ENCODE measurements around the gene SYNGAP1. TPM values are rescaled to one million over a fixed set of nuclear protein-coding genes. Genes with fewer than 3 reads are reported as not detected.
A peak's percentile ranks its signal among the peaks of the same experiment; 100 is the strongest.
"Not testable (repeated sequence)": the region's sequence is repeated elsewhere in the genome, so short reads cannot be mapped to it uniquely, and the experiment has no call there.

The SYNGAP1 gene
- total RNA-seq, 1 experiment from 2014 or later: 1.9 TPM

DNA sequence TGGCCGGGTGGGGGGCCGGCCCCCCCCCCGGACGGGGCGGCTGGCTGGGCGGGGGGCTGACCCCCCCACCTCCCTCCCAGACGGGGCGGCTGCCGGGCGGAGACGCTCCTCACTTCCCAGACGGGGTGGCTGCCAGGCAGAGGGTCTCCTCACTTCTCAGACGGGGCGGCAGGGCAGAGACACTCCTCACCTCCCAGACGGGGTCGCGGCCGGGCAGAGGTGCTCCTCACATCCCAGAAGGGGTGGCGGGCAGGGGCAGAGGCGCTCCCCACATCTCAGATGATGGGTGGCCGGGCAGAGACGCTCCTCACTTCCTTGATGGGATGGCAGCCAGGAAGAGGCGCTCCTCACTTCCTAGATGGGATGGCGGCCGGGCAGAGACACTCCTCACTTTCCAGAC, 65.8 kb downstream of the SYNGAP1 start:
- H3K9ac ChIP-seq (ENCODE audit: low read length); H3K9me3 ChIP-seq (ENCODE audit: low read length); ATAC-seq; POLR2A ChIA-PET (ENCODE audit: unreplicated experiment); H3K27ac ChIP-seq (ENCODE audit: low read length); H3K27me3 ChIP-seq (ENCODE audit: low read length); H3K79me2 ChIP-seq (ENCODE audit: low read length); H3K36me3 ChIP-seq (ENCODE audit: low read depth, low read length); H2AFZ ChIP-seq (ENCODE audit: low read length); H3K9me2 ChIP-seq (replicated peaks; ENCODE audit: low read length); H3K4me2 ChIP-seq (ENCODE audit: low read length); intact Hi-C loops (cut with micrococcal nuclease); H3K4me3 ChIP-seq (ENCODE audit: low read length); H3K4me1 ChIP-seq (ENCODE audit: insufficient read depth, low read length); DNase-seq; H4K20me1 ChIP-seq (ENCODE audit: low read length); CTCF ChIA-PET; BruUV-seq (replicated peaks); H3F3A ChIP-seq (ENCODE audit: low read length, unreplicated experiment): not testable (repeated sequence)

DNA sequence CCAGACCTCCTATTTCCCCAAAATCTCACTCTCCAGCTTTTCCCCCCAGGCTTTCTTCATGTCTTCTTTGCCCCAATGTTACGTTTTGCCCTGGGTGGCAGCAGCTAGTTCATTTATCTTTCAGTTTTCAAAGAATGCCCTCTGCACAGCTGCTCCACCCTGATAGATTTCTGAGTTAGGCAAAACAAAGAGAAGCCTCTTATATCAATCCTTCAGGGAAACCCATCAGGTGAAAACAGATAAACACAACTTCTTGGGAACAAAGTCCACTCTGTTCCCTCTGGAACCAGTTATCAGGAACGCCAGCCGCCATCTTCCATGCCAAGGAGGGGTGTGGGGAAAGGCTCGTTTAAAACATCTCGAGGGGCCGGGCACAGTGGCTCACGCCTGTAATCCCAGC, 68.5 kb downstream of the SYNGAP1 start:
- no peaks in the 10 kb centered on the region for H3K9me3 ChIP-seq (ENCODE audit: low read length)
- ATAC-seq (no peak), DNase-seq (no peak)
- no peak overlapping the region for H3K9ac ChIP-seq (ENCODE audit: low read length)
- H4K20me1 ChIP-seq (ENCODE audit: low read length): no peaks in the 10 kb centered on the region
- intact Hi-C loops (cut with micrococcal nuclease): no loop called here
- no peaks in the 10 kb centered on the region for H3K79me2 ChIP-seq (ENCODE audit: low read length)
- H3K9me2 ChIP-seq (replicated peaks; ENCODE audit: low read length): no peaks in the 10 kb centered on the region
- H3K4me3 ChIP-seq (ENCODE audit: low read length): no peak overlapping the region
- H3K27ac ChIP-seq (ENCODE audit: low read length): no peak overlapping the region
- CTCF ChIA-PET: no interaction called here
- H3K4me2 ChIP-seq (ENCODE audit: low read length): no peak overlapping the region
- POLR2A ChIA-PET (ENCODE audit: unreplicated experiment): no interaction called here
- H3K36me3 ChIP-seq (ENCODE audit: low read depth, low read length): no peaks in the 10 kb centered on the region
- H3K27me3 ChIP-seq (ENCODE audit: low read length): no peaks in the 10 kb centered on the region
- no peaks in the 10 kb centered on the region for H3F3A ChIP-seq (ENCODE audit: low read length, unreplicated experiment)
- no peak for TF ChIP-seq EZH2phosphoT487 (IDR thresholded peaks at IDR 0.05; ENCODE audit: borderline replicate concordance, low read length)
- no peak for TF ChIP-seq EZH2 (IDR thresholded peaks at IDR 0.05; ENCODE audit: low read length, unreplicated experiment)
- TF ChIP-seq, protein P1, sequence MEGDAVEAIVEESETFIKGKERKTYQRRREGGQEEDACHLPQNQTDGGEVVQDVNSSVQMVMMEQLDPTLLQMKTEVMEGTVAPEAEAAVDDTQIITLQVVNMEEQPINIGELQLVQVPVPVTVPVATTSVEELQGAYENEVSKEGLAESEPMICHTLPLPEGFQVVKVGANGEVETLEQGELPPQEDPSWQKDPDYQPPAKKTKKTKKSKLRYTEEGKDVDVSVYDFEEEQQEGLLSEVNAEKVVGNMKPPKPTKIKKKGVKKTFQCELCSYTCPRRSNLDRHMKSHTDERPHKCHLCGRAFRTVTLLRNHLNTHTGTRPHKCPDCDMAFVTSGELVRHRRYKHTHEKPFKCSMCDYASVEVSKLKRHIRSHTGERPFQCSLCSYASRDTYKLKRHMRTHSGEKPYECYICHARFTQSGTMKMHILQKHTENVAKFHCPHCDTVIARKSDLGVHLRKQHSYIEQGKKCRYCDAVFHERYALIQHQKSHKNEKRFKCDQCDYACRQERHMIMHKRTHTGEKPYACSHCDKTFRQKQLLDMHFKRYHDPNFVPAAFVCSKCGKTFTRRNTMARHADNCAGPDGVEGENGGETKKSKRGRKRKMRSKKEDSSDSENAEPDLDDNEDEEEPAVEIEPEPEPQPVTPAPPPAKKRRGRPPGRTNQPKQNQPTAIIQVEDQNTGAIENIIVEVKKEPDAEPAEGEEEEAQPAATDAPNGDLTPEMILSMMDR (conservative IDR thresholded peaks at IDR 0.05; ENCODE audit: low read depth, low read length): no peak
- no peak overlapping the region for H2AFZ ChIP-seq (ENCODE audit: low read length)
- no TSS peak for BruUV-seq (replicated peaks)
- no peaks in the 10 kb centered on the region for H3K4me1 ChIP-seq (ENCODE audit: insufficient read depth, low read length)

- no peak overlapping the region for H3K4me3 ChIP-seq (ENCODE audit: low read length)
- H3K36me3 ChIP-seq (ENCODE audit: low read depth, low read length): no peaks in the 10 kb centered on the region
- H3K9me2 ChIP-seq (replicated peaks; ENCODE audit: low read length): no peaks in the 10 kb centered on the region
- no peaks in the 10 kb centered on the region for H3K9me3 ChIP-seq (ENCODE audit: low read length)
- no peaks in the 10 kb centered on the region for H3K27me3 ChIP-seq (ENCODE audit: low read length)
- TF ChIP-seq, protein P1 (conservative IDR thresholded peaks at IDR 0.05; ENCODE audit: low read depth, low read length): peak; percentile 24; the same call in 1 of the 2 replicates
- no peak for TF ChIP-seq EZH2 (IDR thresholded peaks at IDR 0.05; ENCODE audit: low read length, unreplicated experiment)
- no peak overlapping the region for H3K27ac ChIP-seq (ENCODE audit: low read length)
- no TSS peak for BruUV-seq (replicated peaks)
- intact Hi-C loops (cut with micrococcal nuclease): loop anchor here (10.0 kb wide), 1 partner anchor 95 kb away; the partner anchor contains the start of gene BAK1
- H3K9ac ChIP-seq (ENCODE audit: low read length): no peak overlapping the region
- H3F3A ChIP-seq (ENCODE audit: low read length, unreplicated experiment): no peaks in the 10 kb centered on the region
- no peak overlapping the region for H3K4me2 ChIP-seq (ENCODE audit: low read length)
- peak; percentile 47 for DNase-seq
- H4K20me1 ChIP-seq (ENCODE audit: low read length): no peaks in the 10 kb centered on the region
- no peaks in the 10 kb centered on the region for H3K4me1 ChIP-seq (ENCODE audit: insufficient read depth, low read length)
- ATAC-seq: peak; percentile 90
- CTCF ChIA-PET: interaction anchor here (0.6 kb wide), 2 partner anchors 61 to 190 kb away, joined by 3 to 10 read pairs; no protein-coding TSS in a partner anchor
- H2AFZ ChIP-seq (ENCODE audit: low read length): no peak overlapping the region
- H3K79me2 ChIP-seq (ENCODE audit: low read length): no peaks in the 10 kb centered on the region
- POLR2A ChIA-PET (ENCODE audit: unreplicated experiment): no interaction called here
Observed at GRCh38 chr6:33490198-33490597, 70.3 kb downstream of the SYNGAP1 start.
